OCI-M2 (cell line): ENCODE data around the gene NRXN3.

Experiments
- DNase-seq: peaks from one replicate; lab custom pipeline; 2025; ENCODE audit not compliant: unreplicated experiment; lab: John Stamatoyannopoulos, UW

Gene NRXN3

DNA sequence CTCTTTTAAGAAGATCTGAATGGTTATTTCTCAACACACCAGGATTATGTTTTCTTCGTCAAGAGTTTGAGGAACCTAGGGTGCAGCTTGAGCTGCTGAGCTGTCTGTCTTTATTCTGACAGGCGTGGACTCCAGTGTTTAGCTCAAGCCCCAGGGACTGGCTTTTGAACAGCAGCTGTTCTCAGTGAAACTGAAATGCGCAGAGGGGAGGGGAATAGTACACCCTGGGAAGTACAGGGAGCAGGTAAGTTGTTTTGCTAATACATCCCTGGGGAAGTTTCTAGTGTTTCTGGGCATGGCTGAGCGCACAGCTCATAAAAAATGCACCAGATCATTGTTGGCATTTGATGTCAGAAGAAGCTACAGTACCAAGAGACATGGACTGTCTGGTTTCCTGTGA is 1381.3 kb downstream of the NRXN3 start:
- no peak for DNase-seq

GRCh38 chr14:79552778-79553177 is 1382.6 kb downstream of the NRXN3 start:
- no peak for DNase-seq

DNA sequence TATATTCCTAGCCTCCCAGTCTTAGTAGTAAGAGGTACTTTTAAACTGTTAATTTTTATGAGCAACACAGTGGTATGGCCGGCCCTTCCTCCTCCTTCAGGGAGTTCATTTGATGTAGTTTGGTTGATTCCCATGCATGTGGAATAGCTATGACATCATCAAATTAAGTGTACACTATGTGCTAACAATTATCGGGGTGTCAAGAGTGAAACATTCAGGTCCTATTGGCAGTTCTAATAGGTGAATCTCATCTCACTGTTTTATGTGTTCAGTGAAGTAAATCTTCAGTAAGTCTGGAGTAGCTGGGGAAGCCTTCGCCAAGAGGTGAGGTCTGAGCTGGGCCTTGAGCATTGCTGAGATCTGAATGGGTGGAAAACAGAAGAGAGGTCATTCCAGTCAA is 1384.6 kb downstream of the NRXN3 start:
- no peak for DNase-seq

DNA sequence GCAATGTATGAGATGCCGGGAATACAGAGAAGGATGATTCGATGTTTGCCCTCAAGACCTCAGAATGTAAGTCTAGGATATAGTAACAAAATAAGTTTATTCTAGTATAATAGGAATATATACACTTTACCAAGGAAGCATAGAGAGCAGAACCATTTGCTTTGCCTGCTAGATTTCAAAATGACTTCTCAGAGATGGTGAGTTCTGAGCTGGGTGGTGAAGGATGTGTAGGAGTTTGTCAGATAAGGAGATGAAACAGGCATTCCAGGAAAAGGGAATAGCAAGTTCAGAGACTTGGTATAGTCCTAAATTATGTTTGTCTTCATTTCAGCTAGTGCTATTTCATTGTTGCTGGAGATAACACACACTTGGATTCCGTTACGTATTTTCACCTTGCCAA is 1385.3 kb downstream of the NRXN3 start:
- DNase-seq: no peak

DNA sequence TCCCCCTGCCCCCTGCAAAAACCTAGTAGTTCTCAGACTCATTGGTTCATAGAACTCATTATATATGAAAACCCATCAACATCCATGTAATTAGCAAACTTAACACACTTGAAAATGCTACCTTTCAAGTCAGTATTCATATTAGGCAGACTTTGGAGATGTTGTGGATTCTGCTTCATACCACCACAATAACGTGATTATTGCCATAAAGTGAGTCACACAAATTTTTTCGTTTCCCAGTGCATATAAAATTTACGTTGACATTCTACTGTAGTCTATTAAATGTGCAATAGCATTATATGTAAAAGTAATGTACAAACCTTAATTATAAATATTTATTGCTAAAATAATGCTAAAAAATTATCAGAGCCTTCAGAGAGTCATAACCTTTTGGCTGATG is 1387.1 kb downstream of the NRXN3 start:
- DNase-seq: no peak

- no peak for DNase-seq
These were observed 1392.0 kb downstream of the NRXN3 start for GRCh38 chr14:79562185-79562584.

DNA sequence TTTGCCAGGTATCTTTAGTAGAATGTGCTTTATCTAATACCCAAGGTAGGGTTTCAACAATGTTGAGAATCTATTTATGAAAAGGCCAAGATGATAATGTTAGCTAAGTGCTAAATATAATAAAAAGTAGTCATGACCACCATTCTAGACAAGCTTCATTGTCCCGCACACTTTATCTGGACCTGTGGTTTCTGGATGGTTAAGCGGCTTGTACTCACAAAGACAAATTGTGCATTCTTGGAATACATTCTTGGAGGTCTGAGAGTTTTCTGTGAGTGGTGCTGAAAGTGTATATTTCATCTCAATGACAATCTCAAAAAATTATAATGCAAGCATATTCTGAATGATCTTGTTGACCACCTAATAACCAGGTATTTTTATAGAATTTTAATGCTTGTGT is 1394.2 kb downstream of the NRXN3 start:
- no peak for DNase-seq

- no peak for DNase-seq
These were observed 1397.1 kb downstream of the NRXN3 start for GRCh38 chr14:79567306-79567705.

DNA sequence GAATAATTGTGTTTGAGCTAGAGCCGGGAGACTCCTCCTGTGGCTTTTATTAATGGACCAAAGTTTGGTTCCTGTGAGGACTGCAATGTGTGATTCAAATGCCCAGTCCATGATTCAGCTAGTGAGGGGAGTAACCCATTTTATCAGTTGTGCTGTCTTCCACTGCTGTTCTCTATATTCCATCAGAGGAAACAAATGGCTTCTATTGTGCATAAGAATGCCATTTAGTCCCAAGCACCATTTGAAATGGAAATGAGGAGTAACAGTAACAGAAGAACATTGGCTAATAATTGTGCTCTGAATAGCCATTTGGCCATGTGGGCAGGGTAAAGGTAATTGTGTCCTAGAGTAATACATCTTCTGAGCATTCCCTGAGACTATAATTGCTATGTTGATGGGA is 1398.4 kb downstream of the NRXN3 start:
- DNase-seq: no peak

DNA sequence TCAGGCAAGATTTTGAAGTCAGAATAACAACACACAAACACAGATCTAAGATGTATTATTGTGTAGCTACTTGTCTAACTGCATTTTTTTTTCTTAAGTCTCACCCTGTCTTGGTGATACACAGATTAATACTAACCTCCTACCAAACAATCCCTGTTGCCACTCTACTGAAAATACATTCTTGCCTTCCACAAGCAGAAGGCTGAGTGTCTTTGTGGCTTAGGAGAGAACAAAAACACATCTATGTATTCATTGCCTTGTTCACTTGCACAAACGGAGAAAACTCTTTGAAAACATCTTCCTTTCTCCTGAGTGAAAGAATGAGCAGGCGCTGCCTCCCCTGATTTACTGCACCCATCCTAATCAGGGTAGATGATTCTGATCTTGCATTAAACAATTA is 1398.9 kb downstream of the NRXN3 start:
- DNase-seq: no peak

GRCh38 chr14:79570648-79571047 is 1400.5 kb downstream of the NRXN3 start:
- no peak for DNase-seq

DNA sequence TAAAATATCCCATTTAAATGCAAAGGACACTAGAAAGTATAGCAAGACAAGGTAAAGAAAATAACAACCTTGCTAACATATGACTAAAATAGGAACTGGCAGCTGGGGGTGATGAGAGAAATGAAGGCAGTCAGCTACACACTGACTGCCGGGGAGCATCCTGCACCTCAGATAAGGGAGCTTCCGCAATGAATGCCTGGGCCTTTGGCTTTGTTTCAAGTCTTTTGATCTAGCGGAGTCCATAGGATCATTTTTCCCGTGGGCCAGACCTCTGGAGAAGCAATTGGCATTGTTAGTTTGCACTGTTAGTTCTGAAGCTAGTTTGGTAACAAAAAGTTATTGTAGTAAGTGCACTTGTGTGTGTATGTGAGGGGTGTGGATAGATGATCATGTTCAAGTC is 1401.2 kb downstream of the NRXN3 start:
- DNase-seq: no peak

GRCh38 chr14:79573486-79573885 is 1403.3 kb downstream of the NRXN3 start:
- no peak for DNase-seq

DNA sequence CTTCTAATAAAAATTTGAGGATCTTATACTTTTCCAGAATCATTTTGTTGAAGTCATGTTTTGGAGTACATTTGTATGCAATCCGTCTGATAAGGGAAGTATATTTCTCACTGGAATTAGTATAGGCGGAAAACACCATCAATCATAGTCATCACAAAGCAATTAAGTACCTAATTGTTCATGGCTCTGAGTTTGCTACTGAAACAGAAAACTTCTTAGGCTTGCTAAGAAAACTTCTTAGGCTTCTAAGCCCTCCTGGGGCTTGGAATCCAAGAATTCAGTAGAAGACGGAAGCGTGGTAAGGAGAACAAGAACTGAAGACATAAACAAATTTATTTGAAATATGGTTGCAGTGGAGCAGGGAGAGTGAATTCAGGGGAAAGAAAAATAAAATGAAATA is 1404.9 kb downstream of the NRXN3 start:
- DNase-seq: no peak

GRCh38 chr14:79576424-79576823 is 1406.3 kb downstream of the NRXN3 start:
- DNase-seq: no peak

DNA sequence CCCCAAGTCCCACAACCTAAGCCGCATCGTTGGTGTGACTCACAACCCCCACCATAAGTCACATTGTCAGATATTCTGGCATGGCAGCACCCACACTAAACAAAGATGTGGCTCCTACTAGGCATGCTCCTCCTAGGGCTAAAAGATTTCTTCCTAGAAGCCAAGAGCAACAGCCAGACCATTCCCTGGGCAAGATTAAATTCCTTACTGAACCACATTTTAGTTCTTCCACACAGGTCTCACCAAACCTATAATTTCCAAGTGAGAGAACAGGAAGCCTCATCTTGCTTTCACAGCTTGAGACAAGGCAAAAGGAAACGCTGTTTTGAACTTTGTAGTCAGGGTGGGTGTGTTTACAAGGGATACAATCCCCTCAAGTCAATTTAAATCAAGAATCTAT is 1408.3 kb downstream of the NRXN3 start:
- DNase-seq: no peak

DNA sequence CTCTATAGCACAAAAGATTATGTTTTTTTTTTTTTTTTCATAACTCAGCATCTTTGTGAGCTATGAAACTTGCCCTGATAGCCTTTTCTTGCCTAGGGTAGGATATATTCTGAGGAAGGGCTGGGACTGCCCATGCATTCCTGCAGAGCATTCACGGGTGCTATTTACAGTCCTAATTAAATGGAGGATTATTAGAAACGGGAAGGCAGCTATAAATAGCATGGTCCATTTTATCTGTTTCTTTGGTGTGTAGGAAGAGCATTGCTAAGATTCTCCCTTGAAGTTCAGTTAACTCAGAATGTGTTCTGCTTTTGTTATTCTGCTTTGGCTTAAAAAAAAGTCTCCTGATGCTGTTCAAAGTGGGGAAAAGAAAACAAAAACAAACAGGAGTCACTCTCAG is 1410.2 kb downstream of the NRXN3 start:
- no peak for DNase-seq

DNA sequence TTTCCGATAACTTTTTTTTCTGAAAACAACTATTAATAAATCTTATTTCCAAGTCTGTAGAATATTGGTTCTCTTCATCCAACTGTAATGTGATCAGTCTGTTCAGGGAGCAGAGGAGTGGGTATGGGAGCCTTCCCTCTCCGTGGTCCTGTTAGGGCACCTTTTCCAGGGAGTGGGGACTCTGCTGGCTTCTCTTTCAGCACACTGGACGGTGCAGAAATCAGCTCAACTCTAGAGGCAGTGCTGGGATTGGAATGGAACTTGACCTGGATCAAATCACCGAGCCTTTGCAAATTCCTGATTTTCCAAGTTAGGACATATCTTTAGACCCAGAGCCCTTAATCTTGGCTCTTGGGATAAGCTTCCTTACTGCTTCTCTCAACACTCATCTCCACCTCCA is 1410.7 kb downstream of the NRXN3 start:
- DNase-seq: no peak

- no peak for DNase-seq
These were observed 1411.9 kb downstream of the NRXN3 start for GRCh38 chr14:79581912-79582576.

GRCh38 chr14:79583738-79584408 is 1413.7 kb downstream of the NRXN3 start:
- no peak for DNase-seq

DNA sequence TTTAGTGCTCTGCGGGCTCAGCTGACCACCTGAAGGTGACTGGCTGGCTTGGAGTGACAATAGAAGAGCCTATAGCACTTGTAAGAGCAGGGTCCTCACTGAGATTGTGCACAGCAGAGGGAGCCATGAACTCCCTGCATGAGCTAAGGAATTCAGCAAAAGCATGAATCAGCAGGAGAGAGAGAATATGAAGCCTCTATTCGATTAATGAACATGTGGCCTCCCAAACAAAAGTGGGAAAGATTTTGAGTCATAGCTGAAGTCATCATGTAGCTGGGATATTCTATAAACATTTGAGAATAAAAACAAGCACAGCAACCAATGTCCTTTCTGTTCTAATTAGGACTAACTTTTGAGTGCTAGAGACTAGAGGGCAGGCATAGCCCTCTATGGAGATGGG is 1414.5 kb downstream of the NRXN3 start:
- DNase-seq: no peak

GRCh38 chr14:79585845-79586244 is 1415.7 kb downstream of the NRXN3 start:
- DNase-seq: no peak

GRCh38 chr14:79586416-79586815 is 1416.2 kb downstream of the NRXN3 start:
- DNase-seq: no peak
